IMR-90 (cell line): ENCODE measurements around the gene ABLIM3. TPM values are rescaled to one million over a fixed set of nuclear protein-coding genes. Genes with fewer than 3 reads are reported as not detected.

Experiments used
- ATAC-seq: fragments of 200-7000 bp; cut with Tn5 transposase; 2 replicates; pipeline ENCODE4 v1.9.1; 2020; ENCODE audit warnings: low read depth, mild to moderate bottlenecking, moderate library complexity
- BruUV-seq: library from RNA; stranded (reverse); fragments of 400-500 nt; replicated peaks from 2 replicates; lab custom pipeline; 2021; lab: Mats Ljungman, UMichigan
- CTCF ChIA-PET: fragments of 300-600 bp; formaldehyde crosslinking; extraction: SDS; loops from one replicate; lab custom pipeline; 2021; ENCODE audit warnings: antibody characterized with exemption; lab: Yijun Ruan, JAX
- POLR2A ChIA-PET: fragments of 300-600 bp; sonication (Branson Sonifier 250); formaldehyde crosslinking; loops from one replicate; lab custom pipeline; 2022; ENCODE audit warnings: antibody characterized with exemption; ENCODE audit not compliant: unreplicated experiment; lab: Charles Lee
- DNase-seq: peaks from one replicate; pipeline ENCODE4 v3.0.0; 2013
- H2AFZ ChIP-seq: replicated peaks from 2 replicates; pipeline ENCODE3; 2013; ENCODE audit warnings: low read length, mild to moderate bottlenecking; ENCODE audit not compliant: poor library complexity
- H2AK5ac ChIP-seq: 2 replicates; pipeline ENCODE4 v1.6.1; 2013; ENCODE audit warnings: low read depth, low read length, inconsistent platforms
- H2AK9ac ChIP-seq: replicated peaks from 2 replicates; pipeline ENCODE3; 2013; ENCODE audit warnings: mild to moderate bottlenecking, low read depth, low read length, moderate library complexity; ENCODE audit not compliant: poor library complexity
- H2BK120ac ChIP-seq: 2 replicates; pipeline ENCODE4 v1.6.1; 2013; ENCODE audit warnings: low read depth, low read length, inconsistent platforms
- H2BK15ac ChIP-seq: 3 replicates; pipeline ENCODE4 v1.6.1; 2013; ENCODE audit warnings: low read depth, low read length, inconsistent platforms
- H2BK20ac ChIP-seq: 2 replicates; pipeline ENCODE4 v1.6.1; 2013; ENCODE audit warnings: low read depth, mild to moderate bottlenecking, inconsistent platforms, low read length, moderate library complexity
- H2BK5ac ChIP-seq: 2 replicates; pipeline ENCODE4 v1.6.1; 2013; ENCODE audit warnings: mild to moderate bottlenecking, low read depth, low read length, inconsistent platforms; ENCODE audit not compliant: poor library complexity, severe bottlenecking
- H3K14ac ChIP-seq: replicated peaks from 2 replicates; pipeline ENCODE4 v1.6.1; 2013; ENCODE audit warnings: low read depth, low read length, inconsistent platforms
- H3K18ac ChIP-seq: 2 replicates; pipeline ENCODE4 v1.6.1; 2013; ENCODE audit warnings: low read depth, low read length, control low read depth
- H3K23ac ChIP-seq: 2 replicates; pipeline ENCODE4 v1.6.1; 2013; ENCODE audit warnings: low read depth, low read length, inconsistent platforms
- H3K27ac ChIP-seq: 2 replicates; pipeline ENCODE4 v1.5.1; 2013; ENCODE audit warnings: mild to moderate bottlenecking, control low read depth, low read length; ENCODE audit not compliant: insufficient read depth
- H3K27me3 ChIP-seq: 2 replicates; pipeline ENCODE4 v1.6.1; 2013; ENCODE audit warnings: low read length; ENCODE audit not compliant: control insufficient read depth, insufficient read depth
- H3K36me3 ChIP-seq: 2 replicates; pipeline ENCODE4 v1.6.1; 2013; ENCODE audit warnings: low read length, mixed read lengths; ENCODE audit not compliant: control insufficient read depth, insufficient read depth
- H3K4ac ChIP-seq: 2 replicates; pipeline ENCODE4 v1.6.1; 2013; ENCODE audit warnings: low read depth, low read length, inconsistent platforms
- H3K4me1 ChIP-seq: 2 replicates; pipeline ENCODE4 v1.6.1; 2013; ENCODE audit warnings: low read length, mixed read lengths; ENCODE audit not compliant: control insufficient read depth, insufficient read depth
- H3K4me2 ChIP-seq: 2 replicates; pipeline ENCODE4 v1.6.1; 2013; ENCODE audit warnings: low read depth, mild to moderate bottlenecking, control low read depth, low read length, moderate library complexity
- H3K4me3 ChIP-seq: 2 replicates; pipeline ENCODE4 v1.5.1; 2013; ENCODE audit warnings: low read depth, mild to moderate bottlenecking, control low read depth, low read length, moderate library complexity; ENCODE audit not compliant: insufficient read depth
- H3K56ac ChIP-seq: 2 replicates; pipeline ENCODE4 v1.6.1; 2013; ENCODE audit warnings: low read length, inconsistent platforms; ENCODE audit not compliant: insufficient read depth; ENCODE audit errors: extremely low read depth
- H3K79me1 ChIP-seq, 2 experiments: 2 replicates each; pipeline ENCODE4 v1.6.1; 2013; ENCODE audit warnings: low read length in 2 of 2, inconsistent platforms in 1 of 2, low read depth in 1 of 2
- H3K9ac ChIP-seq: 2 replicates; pipeline ENCODE4 v1.6.1; 2013; ENCODE audit warnings: low read depth, low read length, control low read depth
- H3K9me1 ChIP-seq: 2 replicates; pipeline ENCODE4 v1.6.1; 2013; ENCODE audit warnings: low read length, inconsistent platforms; ENCODE audit not compliant: insufficient read depth
- H3K9me3 ChIP-seq: 2 replicates; pipeline ENCODE4 v1.6.1; 2013; ENCODE audit warnings: low read length; ENCODE audit not compliant: control insufficient read depth, insufficient read depth
- H4K20me1 ChIP-seq: 2 replicates; pipeline ENCODE4 v1.6.1; 2013; ENCODE audit warnings: low read length, inconsistent platforms; ENCODE audit not compliant: insufficient read depth
- H4K5ac ChIP-seq: 2 replicates; pipeline ENCODE4 v1.6.1; 2013; ENCODE audit warnings: mild to moderate bottlenecking, low read depth, low read length, control low read depth
- H4K8ac ChIP-seq, 2 experiments: 2 replicates each; pipeline ENCODE4 v1.6.1; 2013; ENCODE audit warnings: low read depth in 2 of 2, low read length in 2 of 2, control low read depth in 1 of 2, inconsistent platforms in 1 of 2
- H4K91ac ChIP-seq: 2 replicates; pipeline ENCODE4 v1.6.1; 2013; ENCODE audit warnings: low read depth, low read length, inconsistent platforms; ENCODE audit not compliant: insufficient read depth
- BHLHE40 ChIP-seq: fragments of 150-350 bp; IDR thresholded peaks from 2 replicates; pipeline ENCODE4 v1.6.1; 2016; ENCODE audit warnings: mild to moderate bottlenecking, low read depth, low read length
- CEBPB ChIP-seq: IDR thresholded peaks from 2 replicates; pipeline ENCODE4 v1.6.1; 2012; ENCODE audit warnings: low read depth, low read length, improper control_type of control experiment
- CHD1 ChIP-seq: IDR thresholded peaks from 2 replicates; pipeline ENCODE4 v1.6.1; 2012; ENCODE audit warnings: low read depth, low read length, improper control_type of control experiment
- FOS ChIP-seq: fragments of 150-350 bp; IDR thresholded peaks from 2 replicates; pipeline ENCODE4 v1.6.1; 2016; ENCODE audit warnings: low read depth, low read length
- MAFK ChIP-seq: IDR thresholded peaks from 2 replicates; pipeline ENCODE4 v1.6.1; 2012; ENCODE audit warnings: low read depth, low read length, improper control_type of control experiment
- MAZ ChIP-seq: IDR thresholded peaks from 2 replicates; pipeline ENCODE4 v1.6.1; 2012; ENCODE audit warnings: low read depth, mild to moderate bottlenecking, low read length, improper control_type of control experiment, moderate library complexity, borderline replicate concordance
- MXI1 ChIP-seq: IDR thresholded peaks from 2 replicates; pipeline ENCODE4 v1.6.1; 2012; ENCODE audit warnings: low read depth, mild to moderate bottlenecking, low read length, moderate library complexity, borderline replicate concordance
- NFE2L2 ChIP-seq: fragments of 150-350 bp; IDR thresholded peaks from 2 replicates; pipeline ENCODE4 v1.6.1; 2016; ENCODE audit warnings: low read depth, mild to moderate bottlenecking, low read length
- POLR2A ChIP-seq: IDR thresholded peaks from 2 replicates; pipeline ENCODE4 v1.6.1; 2012; ENCODE audit warnings: mild to moderate bottlenecking, low read depth, low read length
- RAD21 ChIP-seq: IDR thresholded peaks from 2 replicates; pipeline ENCODE4 v1.6.1; 2012; ENCODE audit warnings: low read length, improper control_type of control experiment
- RCOR1 ChIP-seq: IDR thresholded peaks from 2 replicates; pipeline ENCODE4 v1.6.1; 2012; ENCODE audit warnings: mild to moderate bottlenecking, low read length, improper control_type of control experiment; ENCODE audit not compliant: insufficient replicate concordance
- RFX5 ChIP-seq: IDR thresholded peaks from 2 replicates; pipeline ENCODE4 v1.8.0; 2012; ENCODE audit warnings: low read depth, mild to moderate bottlenecking, low read length, moderate library complexity
- SMC3 ChIP-seq: fragments of 150-350 bp; IDR thresholded peaks from 2 replicates; pipeline ENCODE4 v1.6.1; 2016; ENCODE audit warnings: low read depth, mild to moderate bottlenecking, antibody characterized with exemption, low read length, moderate library complexity
- dilution Hi-C: fragments of 300-500 bp; cut with HindIII; formaldehyde crosslinking; loops from one replicate; pipeline ENCODE4 v1.14.3; 2018; ENCODE audit warnings: low sequenced_read_pairs; ENCODE audit not compliant: unreplicated experiment
- in situ Hi-C: fragments of 300-500 bp; cut with MboI; formaldehyde crosslinking; loops from 3 replicates; pipeline ENCODE4 v1.14.3; 2019; ENCODE audit warnings: low sequenced_read_pairs, inconsistent platforms, mixed read lengths
- intact Hi-C: fragments of 100-400 bp; cut with micrococcal nuclease; formaldehyde crosslinking; loops from 2 replicates; pipeline ENCODE4 v1.10.0; 2022
- polyA plus RNA-seq, 3 experiments: library from polyadenylated mRNA; depleted of rRNA; stranded (reverse); fragments of >200 nt; gene quantifications; 2 replicates each; pipeline ENCODE4 v1.2.3, GENCODE V29; 2012; ENCODE audit warnings: low replicate concordance in 1 of 3
- total RNA-seq: library from RNA; depleted of rRNA; stranded (reverse); fragments of >200 nt; gene quantifications from 2 replicates; pipeline ENCODE4 v1.2.3, GENCODE V29; 2012
- TF ChIP-seq, protein P1 (sequence below): conservative IDR thresholded peaks from 2 replicates; pipeline ENCODE4 v1.5.1; 2012; ENCODE audit warnings: mild to moderate bottlenecking, low read depth, low read length, improper control_type of control experiment
- TF ChIP-seq, protein P2 (sequence below): fragments of 150-350 bp; IDR thresholded peaks from 2 replicates; pipeline ENCODE4 v1.6.1; 2017; ENCODE audit warnings: mild to moderate bottlenecking, antibody characterized with exemption, low read length, low read depth
- TF ChIP-seq, protein P3 (sequence below): fragments of 150-350 bp; IDR thresholded peaks from 2 replicates; pipeline ENCODE4 v1.6.1; 2016; ENCODE audit warnings: low read depth, mild to moderate bottlenecking, low read length, moderate library complexity, borderline replicate concordance

Gene ABLIM3
- total and polyA plus RNA-seq, 2 of the 4 experiments (the other 2 are of a cell fraction), result 33.3 to 69.9 TPM

DNA sequence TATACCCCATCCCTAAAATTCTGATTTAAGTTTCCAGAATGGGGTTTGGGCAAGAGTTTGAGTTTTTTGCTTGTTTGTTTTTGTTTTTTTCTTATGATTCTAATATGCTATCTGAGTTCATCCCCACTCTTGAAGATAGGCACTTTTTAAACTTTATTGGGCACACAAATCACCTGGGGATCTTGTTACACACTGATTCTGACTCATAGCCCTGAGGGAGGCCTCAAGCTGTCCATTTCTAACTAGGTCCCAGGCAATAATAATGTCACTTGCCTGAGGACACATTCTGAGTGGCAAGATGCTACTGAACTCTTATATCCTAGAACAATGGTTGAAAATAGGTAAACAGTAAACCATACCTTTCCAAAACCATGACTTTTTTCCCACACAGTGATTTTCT lies 22.8 kb upstream of the ABLIM3 start:
- no peak overlapping the region for H3K18ac ChIP-seq
- in situ Hi-C loops, result loop anchor here (10.0 kb wide), 1 partner anchor 674 kb away; no protein-coding TSS in a partner anchor
- ATAC-seq (no peak), DNase-seq (peak; percentile 21)
- no peak overlapping the region for H3K56ac ChIP-seq
- no peaks in the 10 kb centered on the region; the same call in 1 of the 2 replicates for H3K27me3 ChIP-seq
- no peak overlapping the region for H3K4me2 ChIP-seq
- H3K9me1 ChIP-seq, result no peaks in the 10 kb centered on the region; the same call in 1 of the 2 replicates
- no peaks in the 10 kb centered on the region for H3K36me3 ChIP-seq
- H3K27ac ChIP-seq, result no peak overlapping the region
- H2BK15ac ChIP-seq, result no peak overlapping the region
- BruUV-seq, result no TSS peak
- intact Hi-C loops, result no loop called here
- H3K9ac ChIP-seq, result no peak overlapping the region
- H3K14ac ChIP-seq, result no peak overlapping the region
- no peak overlapping the region for H2BK5ac ChIP-seq
- H4K8ac ChIP-seq, result no peak overlapping the region
- ChIA-PET CTCF (no interaction called here), POLR2A (interaction anchor here (0.5 kb wide), 1 partner anchor 228 kb away, joined by 8 read pairs; no protein-coding TSS in a partner anchor)
- peaks cover 3% of the 10 kb centered on the region; the same call in 1 of the 2 replicates for H3K4me1 ChIP-seq
- no peaks in the 10 kb centered on the region for H3K79me1 ChIP-seq
- H3K23ac ChIP-seq, result no peak overlapping the region
- H3K4me3 ChIP-seq, result no peak overlapping the region
- no peak overlapping the region for H4K5ac ChIP-seq
- no peak overlapping the region for H4K91ac ChIP-seq
- no peak overlapping the region for H2BK20ac ChIP-seq
- H2AK5ac ChIP-seq, result no peak overlapping the region
- no peaks in the 10 kb centered on the region for H4K20me1 ChIP-seq
- TF ChIP-seq, protein P1, sequence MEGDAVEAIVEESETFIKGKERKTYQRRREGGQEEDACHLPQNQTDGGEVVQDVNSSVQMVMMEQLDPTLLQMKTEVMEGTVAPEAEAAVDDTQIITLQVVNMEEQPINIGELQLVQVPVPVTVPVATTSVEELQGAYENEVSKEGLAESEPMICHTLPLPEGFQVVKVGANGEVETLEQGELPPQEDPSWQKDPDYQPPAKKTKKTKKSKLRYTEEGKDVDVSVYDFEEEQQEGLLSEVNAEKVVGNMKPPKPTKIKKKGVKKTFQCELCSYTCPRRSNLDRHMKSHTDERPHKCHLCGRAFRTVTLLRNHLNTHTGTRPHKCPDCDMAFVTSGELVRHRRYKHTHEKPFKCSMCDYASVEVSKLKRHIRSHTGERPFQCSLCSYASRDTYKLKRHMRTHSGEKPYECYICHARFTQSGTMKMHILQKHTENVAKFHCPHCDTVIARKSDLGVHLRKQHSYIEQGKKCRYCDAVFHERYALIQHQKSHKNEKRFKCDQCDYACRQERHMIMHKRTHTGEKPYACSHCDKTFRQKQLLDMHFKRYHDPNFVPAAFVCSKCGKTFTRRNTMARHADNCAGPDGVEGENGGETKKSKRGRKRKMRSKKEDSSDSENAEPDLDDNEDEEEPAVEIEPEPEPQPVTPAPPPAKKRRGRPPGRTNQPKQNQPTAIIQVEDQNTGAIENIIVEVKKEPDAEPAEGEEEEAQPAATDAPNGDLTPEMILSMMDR, result no peak
- TF ChIP-seq POLR2A (no peak), CHD1 (no peak), MAZ (no peak), NFE2L2 (no peak), RAD21 (no peak), FOS (no peak), CEBPB (no peak), MXI1 (no peak), RCOR1 (no peak), SMC3 (no peak), RFX5 (no peak), MAFK (no peak), BHLHE40 (no peak)
- TF ChIP-seq, protein P2, sequence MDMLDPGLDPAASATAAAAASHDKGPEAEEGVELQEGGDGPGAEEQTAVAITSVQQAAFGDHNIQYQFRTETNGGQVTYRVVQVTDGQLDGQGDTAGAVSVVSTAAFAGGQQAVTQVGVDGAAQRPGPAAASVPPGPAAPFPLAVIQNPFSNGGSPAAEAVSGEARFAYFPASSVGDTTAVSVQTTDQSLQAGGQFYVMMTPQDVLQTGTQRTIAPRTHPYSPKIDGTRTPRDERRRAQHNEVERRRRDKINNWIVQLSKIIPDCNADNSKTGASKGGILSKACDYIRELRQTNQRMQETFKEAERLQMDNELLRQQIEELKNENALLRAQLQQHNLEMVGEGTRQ, result no peak
- TF ChIP-seq, protein P3, sequence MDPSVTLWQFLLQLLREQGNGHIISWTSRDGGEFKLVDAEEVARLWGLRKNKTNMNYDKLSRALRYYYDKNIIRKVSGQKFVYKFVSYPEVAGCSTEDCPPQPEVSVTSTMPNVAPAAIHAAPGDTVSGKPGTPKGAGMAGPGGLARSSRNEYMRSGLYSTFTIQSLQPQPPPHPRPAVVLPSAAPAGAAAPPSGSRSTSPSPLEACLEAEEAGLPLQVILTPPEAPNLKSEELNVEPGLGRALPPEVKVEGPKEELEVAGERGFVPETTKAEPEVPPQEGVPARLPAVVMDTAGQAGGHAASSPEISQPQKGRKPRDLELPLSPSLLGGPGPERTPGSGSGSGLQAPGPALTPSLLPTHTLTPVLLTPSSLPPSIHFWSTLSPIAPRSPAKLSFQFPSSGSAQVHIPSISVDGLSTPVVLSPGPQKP, result no peak
- H3K4ac ChIP-seq, result no peak overlapping the region
- H2AFZ ChIP-seq, result no peak overlapping the region
- H2BK120ac ChIP-seq, result no peak overlapping the region
- dilution Hi-C loops, result no loop called here
- H3K9me3 ChIP-seq, result no peaks in the 10 kb centered on the region
- no peak overlapping the region for H2AK9ac ChIP-seq
